Measurements from ENCODE around the gene ENKUR.
"Not testable (repeated sequence)": the region's sequence is repeated elsewhere in the genome, so short reads cannot be mapped to it uniquely, and the experiment has no call there.

Gene ENKUR

DNA sequence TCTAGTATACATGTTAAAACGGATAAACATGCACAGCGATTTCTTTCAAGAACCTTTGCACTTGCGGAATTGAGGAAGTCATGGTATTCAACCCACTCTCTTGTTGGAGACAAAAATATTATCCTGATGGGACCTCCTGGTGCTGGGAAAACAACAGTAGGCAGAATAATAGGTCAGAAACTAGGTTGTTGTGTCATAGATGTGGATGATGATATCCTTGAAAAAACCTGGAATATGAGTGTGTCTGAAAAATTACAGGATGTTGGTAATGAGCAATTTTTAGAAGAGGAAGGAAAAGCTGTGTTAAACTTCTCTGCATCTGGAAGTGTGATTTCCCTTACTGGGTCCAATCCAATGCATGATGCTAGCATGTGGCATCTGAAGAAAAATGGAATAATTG, 7.3 kb upstream of the ENKUR start:
- DNase-seq (ENCODE audit: low read depth in 2 of 2, low spot score in 1 of 2) = no peak

DNA sequence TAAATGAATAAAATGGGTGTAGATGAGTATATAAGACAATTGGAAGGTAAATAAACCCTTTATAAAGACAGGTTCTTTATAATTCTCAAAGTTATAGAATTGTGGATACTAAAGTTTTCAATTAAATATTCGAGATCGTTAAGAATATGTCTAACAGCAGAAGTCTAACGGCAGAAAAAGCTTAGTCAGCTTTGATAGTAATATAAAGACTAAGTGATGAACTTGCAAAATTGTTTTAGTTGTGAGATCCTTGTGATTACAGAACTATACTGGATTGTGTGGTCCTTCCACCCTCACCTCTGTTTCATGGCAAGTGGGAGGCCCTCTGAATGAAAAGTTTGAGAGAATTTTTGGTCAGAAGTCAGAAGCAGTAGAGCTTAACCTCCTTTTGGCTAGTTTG, 2.7 kb upstream of the ENKUR start:
- DNase-seq (ENCODE audit: low read depth in 2 of 2, low spot score in 1 of 2) = no peak

DNA sequence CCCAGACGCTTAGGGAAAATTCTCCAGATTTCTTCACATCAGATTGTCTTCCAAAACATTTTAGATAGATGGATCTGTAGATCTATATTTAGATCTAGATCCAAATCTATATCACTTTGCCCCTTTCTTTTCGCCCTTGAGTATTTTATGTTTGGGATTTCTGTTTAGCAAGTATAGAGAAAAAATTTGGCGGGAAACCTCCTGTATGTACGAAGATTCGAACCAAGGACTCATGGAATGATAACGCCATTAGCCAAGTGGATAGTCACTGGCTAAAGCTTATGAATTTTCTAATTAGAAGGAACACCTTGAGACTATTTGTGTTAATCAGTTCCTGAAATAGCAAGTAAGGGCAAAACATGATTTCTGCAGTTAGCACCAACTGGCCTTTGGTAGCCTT, 1.7 kb upstream of the ENKUR start:
- no peak for DNase-seq (ENCODE audit: low read depth in 2 of 2, low spot score in 1 of 2)

- no peak for DNase-seq (ENCODE audit: low read depth in 2 of 2, low spot score in 1 of 2)
Measured at GRCh38 chr10:25017154-25017590, 1.2 kb upstream of the ENKUR start.

GRCh38 chr10:25016376-25017153, 607 bp upstream of the ENKUR start, which contains the start of gene THNSL1:
TSS of gene THNSL1 (plus strand) at chr10:25016612. CDS start at chr10:25023224, 6,612 bp downstream.
- DNase-seq (ENCODE audit: low read depth in 2 of 2, low spot score in 1 of 2) = peak; percentile 89 to 96

DNA sequence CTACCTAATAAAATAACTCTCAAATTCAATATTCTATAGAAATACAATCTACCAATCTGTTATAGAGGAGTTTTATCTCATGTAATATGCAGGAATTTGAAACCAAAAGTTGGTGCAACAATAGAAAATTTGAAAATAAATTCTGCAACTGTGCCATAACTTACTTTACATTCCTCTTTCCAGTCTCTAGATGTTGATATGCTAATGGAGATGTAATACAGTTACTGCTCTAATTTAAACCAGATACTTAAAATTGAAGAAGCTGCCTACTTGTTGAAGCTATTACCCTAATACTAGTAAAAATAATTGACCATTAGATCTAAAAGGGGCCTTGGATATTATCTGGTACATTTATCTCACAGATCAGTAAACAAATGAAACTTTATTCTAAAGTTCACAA, 1.4 kb downstream of the ENKUR start:
- DNase-seq (ENCODE audit: low read depth in 2 of 2, low spot score in 1 of 2) = no peak

DNA sequence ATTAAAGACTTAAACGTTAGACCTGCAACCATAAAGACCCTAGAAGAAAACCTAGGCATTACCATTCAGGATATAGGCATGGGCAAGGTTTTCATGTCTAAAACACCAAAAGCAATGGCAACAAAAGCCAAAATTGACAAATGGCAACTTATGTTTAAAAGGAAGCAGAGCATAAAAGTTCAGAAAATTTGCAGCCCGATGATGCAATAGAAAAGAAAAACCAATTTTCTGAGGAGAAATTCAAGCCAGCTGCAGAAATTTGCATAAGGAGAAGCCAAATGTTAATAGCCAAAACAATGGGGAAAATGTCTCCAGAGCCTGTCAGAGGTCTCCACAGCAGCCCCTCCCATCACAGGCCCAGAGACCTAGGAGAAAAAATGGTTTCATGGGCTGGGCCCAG, 4.4 kb downstream of the ENKUR start:
- DNase-seq (ENCODE audit: low read depth in 2 of 2, low spot score in 1 of 2) = not testable (repeated sequence)

DNA sequence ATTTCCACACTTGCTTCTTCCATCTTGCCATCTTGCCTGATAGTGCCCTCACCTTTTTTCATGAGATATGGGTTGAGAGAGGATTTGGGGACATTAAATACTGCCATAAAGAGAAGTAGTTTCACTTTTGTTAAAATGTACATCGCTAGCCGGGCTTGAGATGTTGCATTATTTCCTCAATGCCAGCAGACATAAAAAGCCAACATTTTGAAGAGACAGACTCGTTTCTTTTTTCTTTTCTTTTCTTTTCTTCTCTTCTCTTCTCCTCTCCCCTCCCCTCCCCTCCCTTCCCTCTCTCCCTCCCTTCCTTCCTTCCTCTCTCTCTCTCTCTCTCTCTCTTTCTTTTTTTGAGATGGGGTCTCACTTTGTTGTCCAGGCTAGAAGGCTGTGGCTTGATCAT, 17.9 kb downstream of the ENKUR start:
- DNase-seq (ENCODE audit: low read depth in 2 of 2, low spot score in 1 of 2) = no peak

GRCh38 chr10:24995072-24995471, 20.9 kb downstream of the ENKUR start:
- no peak for DNase-seq (ENCODE audit: low read depth in 2 of 2, low spot score in 1 of 2)

- no peak for DNase-seq (ENCODE audit: low read depth in 2 of 2, low spot score in 1 of 2)
Measured at GRCh38 chr10:24993237-24993958, 22.6 kb downstream of the ENKUR start.

GRCh38 chr10:24992512-24993133, 23.3 kb downstream of the ENKUR start:
- no peak for DNase-seq (ENCODE audit: low read depth in 2 of 2, low spot score in 1 of 2)

GRCh38 chr10:24991298-24991697, 24.7 kb downstream of the ENKUR start:
- no peak for DNase-seq (ENCODE audit: low read depth in 2 of 2, low spot score in 1 of 2)

DNA sequence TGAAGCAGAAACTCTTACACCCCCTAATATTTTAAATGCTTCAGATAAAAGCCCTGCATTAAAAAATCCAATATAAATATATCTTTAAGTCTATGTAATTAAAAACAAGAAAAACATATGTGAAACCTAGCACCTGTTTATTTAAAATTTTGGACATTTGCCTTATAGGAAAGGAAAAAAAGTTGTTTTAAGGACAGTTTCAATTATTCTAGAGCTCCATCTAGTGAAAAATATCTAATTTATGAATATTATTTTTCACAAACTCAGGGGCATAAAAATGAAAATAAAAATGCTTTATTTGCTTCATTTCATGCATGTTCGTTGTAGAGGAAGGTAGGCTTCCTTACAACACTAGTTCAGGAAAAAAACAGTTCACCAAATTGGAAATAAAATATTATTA, 26.1 kb downstream of the ENKUR start:
- DNase-seq (ENCODE audit: low read depth in 2 of 2, low spot score in 1 of 2) = no peak

DNA sequence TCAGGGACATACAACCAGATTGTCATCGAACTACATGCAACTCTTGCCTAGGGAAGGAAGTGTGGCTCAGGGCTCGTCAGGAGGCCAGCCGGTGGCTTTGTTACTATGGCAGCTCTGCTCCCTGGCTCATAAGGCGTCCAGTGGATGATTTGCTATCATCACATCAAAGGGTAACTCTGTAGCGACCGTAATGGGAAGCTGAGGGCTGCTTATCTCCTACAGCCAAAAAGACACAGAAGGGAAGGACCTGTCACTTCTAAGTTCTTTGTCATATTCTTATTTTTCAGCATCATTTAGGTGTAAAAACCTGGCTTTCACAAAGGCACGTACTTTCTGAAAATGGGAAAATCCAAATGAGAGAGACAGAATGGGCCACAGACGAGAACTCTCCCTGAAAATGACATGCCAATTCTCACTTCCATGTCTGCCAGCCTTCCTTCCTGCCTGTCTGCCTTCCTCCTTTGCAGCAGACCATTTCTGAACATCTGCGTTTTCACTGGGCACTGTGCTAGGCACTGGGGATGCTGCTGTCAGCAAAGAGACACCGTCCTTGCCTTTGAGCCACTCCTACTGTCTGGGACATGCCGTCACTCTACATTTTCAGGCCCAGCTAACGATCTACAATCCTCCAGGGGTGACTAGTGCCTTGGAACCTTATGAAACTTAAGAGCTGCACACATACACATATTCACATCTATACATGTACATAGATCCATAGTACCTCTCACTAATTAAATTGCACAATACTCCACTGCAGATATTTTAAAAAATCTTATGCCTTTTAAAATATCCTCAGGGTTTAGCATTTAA, 26.9 kb downstream of the ENKUR start:
- DNase-seq (ENCODE audit: low read depth in 2 of 2, low spot score in 1 of 2) = no peak

- DNase-seq (ENCODE audit: low read depth in 2 of 2, low spot score in 1 of 2) = no peak
Measured at GRCh38 chr10:24984906-24985305, 31.1 kb downstream of the ENKUR start.

DNA sequence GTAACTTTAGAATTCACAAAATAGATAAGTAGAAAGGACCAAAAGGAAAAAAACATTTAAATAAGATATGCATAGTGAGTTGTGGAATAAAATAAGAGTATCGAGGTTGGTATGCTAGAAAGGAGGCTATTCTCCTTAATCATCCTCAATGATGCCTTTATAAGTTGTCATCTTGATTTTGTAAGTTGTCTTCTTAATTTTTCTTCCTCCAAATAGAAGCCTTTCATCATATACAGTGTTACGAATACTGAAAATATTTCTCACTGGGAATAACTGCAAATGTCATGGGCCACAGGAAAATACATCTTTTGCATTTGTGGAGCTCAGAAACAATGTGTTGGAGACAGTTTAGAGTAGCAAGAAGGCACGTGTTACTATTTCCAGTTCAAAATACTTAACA, 32.0 kb downstream of the ENKUR start:
- no peak for DNase-seq (ENCODE audit: low read depth in 2 of 2, low spot score in 1 of 2)

- DNase-seq (ENCODE audit: low read depth in 2 of 2, low spot score in 1 of 2) = no peak
Measured at GRCh38 chr10:24983130-24983529, 32.8 kb downstream of the ENKUR start.

DNA sequence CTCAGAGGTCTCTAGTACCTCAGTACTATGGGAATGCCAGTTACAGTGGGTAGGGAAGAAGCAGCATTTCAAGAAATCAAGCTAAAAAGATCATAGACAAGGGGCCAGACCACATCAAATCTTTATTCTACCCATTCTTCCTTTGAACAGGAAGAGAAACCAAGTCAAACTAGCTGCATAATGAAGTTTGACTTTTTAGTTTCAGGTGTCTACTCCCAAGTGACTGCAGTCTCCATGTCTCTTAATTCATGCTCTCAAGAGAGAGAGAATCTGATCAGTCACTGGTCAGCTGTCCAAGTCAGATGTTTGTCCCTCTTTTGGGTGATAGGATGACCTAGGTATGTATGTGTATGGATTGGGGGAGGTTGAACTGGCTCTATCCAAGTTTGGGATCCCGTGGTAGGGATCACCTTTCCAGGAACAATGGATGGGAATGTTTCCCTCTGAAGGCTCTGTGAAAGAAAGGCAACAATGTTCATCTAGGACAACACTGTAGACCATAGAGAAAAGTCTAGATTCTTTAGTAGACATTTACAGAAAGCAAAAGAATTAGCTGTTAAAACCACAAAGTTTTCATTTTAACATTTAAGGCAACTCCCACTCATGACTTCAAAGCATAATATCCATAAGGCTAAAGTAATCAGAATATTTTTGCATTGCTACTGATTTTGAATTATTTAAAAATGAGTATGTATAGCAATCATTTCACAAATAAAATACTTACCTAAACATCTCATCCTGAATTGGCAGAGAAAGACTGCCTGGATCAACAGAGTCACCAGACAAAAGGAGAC, 33.4 kb downstream of the ENKUR start:
- no peak for DNase-seq (ENCODE audit: low read depth in 2 of 2, low spot score in 1 of 2)

DNA sequence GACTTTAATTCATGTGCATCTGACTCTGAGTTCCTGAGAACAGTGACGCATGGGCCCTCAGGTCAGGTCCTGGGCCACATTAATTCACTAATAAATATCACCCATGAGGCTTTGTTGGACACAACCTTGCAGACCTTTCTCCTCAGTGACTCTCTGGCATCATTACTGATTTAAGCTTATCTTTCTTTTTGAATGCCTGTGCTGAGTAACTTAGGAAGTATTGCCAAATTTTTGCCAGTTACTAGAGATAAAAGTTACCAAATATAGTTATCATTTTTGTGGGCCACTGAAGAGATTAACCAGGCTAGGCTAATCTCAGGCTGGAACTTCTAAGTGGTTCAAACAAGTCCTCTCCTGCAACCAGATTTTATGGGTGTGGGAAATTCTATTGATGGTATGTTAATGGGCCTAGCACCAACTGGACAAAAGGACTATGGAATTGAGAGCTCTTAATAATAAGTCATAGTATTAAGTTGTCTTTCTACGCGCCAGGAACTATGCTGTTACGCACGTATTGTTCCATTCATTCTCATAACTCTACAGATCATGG, 34.7 kb downstream of the ENKUR start:
- DNase-seq (ENCODE audit: low read depth in 2 of 2, low spot score in 1 of 2) = no peak

DNA sequence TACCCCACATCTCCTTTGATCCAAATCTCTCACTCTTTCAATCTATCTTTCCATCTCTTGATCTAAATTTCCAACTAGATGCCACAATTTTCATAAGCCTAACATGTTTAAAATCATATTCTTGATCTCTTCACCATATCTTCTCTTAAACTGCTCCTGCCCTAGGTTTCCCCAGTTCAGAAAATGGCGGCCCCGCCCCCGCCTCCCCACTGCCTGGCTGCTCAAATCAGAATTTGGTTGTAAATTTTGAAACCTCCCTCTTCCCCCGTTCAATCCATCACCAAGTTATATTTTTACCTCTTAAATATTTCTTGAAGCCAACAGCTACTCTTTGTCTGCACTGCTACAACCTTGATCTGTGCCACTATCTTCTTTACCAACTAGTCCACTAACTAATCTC, 36.3 kb downstream of the ENKUR start:
- no peak for DNase-seq (ENCODE audit: low read depth in 2 of 2, low spot score in 1 of 2)

All from stimulated activated CD8-positive, alpha-beta memory T cell treated with anti-CD3 and anti-CD28 coated beads, Interleukin-4, amount 100 ng/mL, for 1 hour (primary cell).